IMR-90 (cell line): ENCODE measurements around the gene CHMP6.

Experiments used
- CEBPB ChIP-seq: IDR thresholded peaks from 2 replicates; pipeline ENCODE4 v1.6.1; 2012; ENCODE audit warnings: low read depth, low read length, improper control_type of control experiment
- CHD1 ChIP-seq: IDR thresholded peaks from 2 replicates; pipeline ENCODE4 v1.6.1; 2012; ENCODE audit warnings: low read depth, low read length, improper control_type of control experiment
- CTCF ChIP-seq: conservative IDR thresholded peaks from 2 replicates; pipeline ENCODE4 v1.5.1; 2012; ENCODE audit warnings: mild to moderate bottlenecking, low read depth, low read length, improper control_type of control experiment
- MAFK ChIP-seq: IDR thresholded peaks from 2 replicates; pipeline ENCODE4 v1.6.1; 2012; ENCODE audit warnings: low read depth, low read length, improper control_type of control experiment
- POLR2A ChIP-seq: IDR thresholded peaks from 2 replicates; pipeline ENCODE4 v1.6.1; 2012; ENCODE audit warnings: mild to moderate bottlenecking, low read depth, low read length
- RCOR1 ChIP-seq: IDR thresholded peaks from 2 replicates; pipeline ENCODE4 v1.6.1; 2012; ENCODE audit warnings: mild to moderate bottlenecking, low read length, improper control_type of control experiment; ENCODE audit not compliant: insufficient replicate concordance
- RFX5 ChIP-seq: IDR thresholded peaks from 2 replicates; pipeline ENCODE4 v1.8.0; 2012; ENCODE audit warnings: low read depth, mild to moderate bottlenecking, low read length, moderate library complexity
- SMC3 ChIP-seq: fragments of 150-350 bp; IDR thresholded peaks from 2 replicates; pipeline ENCODE4 v1.6.1; 2016; ENCODE audit warnings: low read depth, mild to moderate bottlenecking, antibody characterized with exemption, low read length, moderate library complexity
- USF2 ChIP-seq: fragments of 150-350 bp; IDR thresholded peaks from 2 replicates; pipeline ENCODE4 v1.6.1; 2017; ENCODE audit warnings: mild to moderate bottlenecking, antibody characterized with exemption, low read length, low read depth

- TF ChIP-seq POLR2A (no peak), CTCF (no peak), MAFK (no peak), SMC3 (no peak), RFX5 (no peak), CEBPB (no peak), RCOR1 (no peak), USF2 (no peak), CHD1 (no peak)
Observed at GRCh38 chr17:81046132-81046769, 54.6 kb downstream of the CHMP6 start.
